GM12878 (cell line): ENCODE results near the gene SOSTDC1. TPM values are rescaled to one million over a fixed set of nuclear protein-coding genes. Genes with fewer than 3 reads are reported as not detected.

Experiments
- ATAC-seq: fragments of 200-7000 bp; cut with Tn5 transposase; 3 replicates; pipeline ENCODE4 v1.9.1; 2020; ENCODE audit warnings: mild to moderate bottlenecking, moderate library complexity
- BruUV-seq: library from RNA; stranded (reverse); fragments of 400-500 nt; replicated peaks from 2 replicates; lab custom pipeline; 2021; lab: Mats Ljungman, UMichigan
- CTCF ChIA-PET: fragments of 300-600 bp; sonication (Branson Sonifier 250); formaldehyde crosslinking; extraction: SDS; loops from one replicate; lab custom pipeline; 2021; ENCODE audit warnings: inconsistent platforms; lab: Yijun Ruan, JAX
- POLR2A ChIA-PET: fragments of 350-600 bp; formaldehyde crosslinking; extraction: SDS; loops from one replicate; lab custom pipeline; 2021; ENCODE audit warnings: inconsistent platforms; lab: Charles Lee
- RAD21 ChIA-PET: fragments of 300-600 bp; sonication (Branson Sonifier 250); formaldehyde crosslinking; loops from one replicate; lab custom pipeline; 2023; ENCODE audit warnings: antibody characterized with exemption; ENCODE audit not compliant: unreplicated experiment; lab: Charles Lee
- SMC1A ChIA-PET: fragments of 300-600 bp; sonication (Branson Sonifier 250); formaldehyde crosslinking; loops from one replicate; lab custom pipeline; 2023; ENCODE audit not compliant: unreplicated experiment, uncharacterized antibody; lab: Charles Lee
- DNase-seq: peaks from one replicate; pipeline ENCODE4 v3.0.0-alpha.2; 2011; ENCODE audit warnings: low read depth, low spot score
- FAIRE-seq: peaks from 3 replicates; lab custom pipeline; 2011; peaks lifted over from hg19 to GRCh38; lab: Jason Lieb, UNC
- H2AFZ ChIP-seq: 2 replicates; pipeline ENCODE4 v1.6.0; 2011; ENCODE audit warnings: low read depth, low read length, control low read depth; ENCODE audit not compliant: control insufficient read depth
- H3K27ac ChIP-seq: 2 replicates; pipeline ENCODE4 v1.5.1; 2011; ENCODE audit warnings: control low read depth; ENCODE audit not compliant: control insufficient read depth, insufficient read depth
- H3K27me3 ChIP-seq, 2 experiments: replicated peaks in 1 of 2; 2 replicates each; pipeline versions ENCODE4 v1.6.0 to v1.6.1; 2011; ENCODE audit warnings: low read length in 1 of 2; ENCODE audit not compliant: control insufficient read depth in 2 of 2, insufficient read depth in 2 of 2
- H3K36me3 ChIP-seq, 2 experiments: 2 replicates each; pipeline ENCODE4 v1.5.1; 2011; ENCODE audit warnings: low read length in 1 of 2; ENCODE audit not compliant: control insufficient read depth in 2 of 2, insufficient read depth in 2 of 2
- H3K4me1 ChIP-seq: 2 replicates; pipeline ENCODE4 v1.6.1; 2011; ENCODE audit warnings: mild to moderate bottlenecking, low read length, moderate library complexity, mixed read lengths; ENCODE audit not compliant: control insufficient read depth, insufficient read depth
- H3K4me2 ChIP-seq: 2 replicates; pipeline ENCODE4 v1.6.0; 2011; ENCODE audit warnings: control low read depth; ENCODE audit not compliant: control insufficient read depth, insufficient read depth
- H3K4me3 ChIP-seq: fragments of 200-600 bp; sonication (generic); 2 replicates; pipeline ENCODE4 v1.5.1; 2016
- H3K79me2 ChIP-seq: 2 replicates; pipeline ENCODE4 v1.6.0; 2011; ENCODE audit warnings: low read length; ENCODE audit not compliant: control insufficient read depth, insufficient read depth
- H3K9ac ChIP-seq: 2 replicates; pipeline ENCODE4 v1.8.0; 2011; ENCODE audit warnings: low read length, control low read depth, mixed read lengths; ENCODE audit not compliant: control insufficient read depth, insufficient read depth
- H3K9me3 ChIP-seq: replicated peaks from 3 replicates; pipeline ENCODE4 v1.5.1; 2011; ENCODE audit warnings: mild to moderate bottlenecking, low read length; ENCODE audit not compliant: control insufficient read depth, insufficient read depth
- H4K20me1 ChIP-seq: 2 replicates; pipeline ENCODE4 v1.6.0; 2011; ENCODE audit not compliant: control insufficient read depth, insufficient read depth
- EZH2 ChIP-seq: IDR thresholded peaks from 2 replicates; pipeline ENCODE4 v1.6.1; 2012; ENCODE audit warnings: low read depth, mild to moderate bottlenecking, control low read depth, inconsistent platforms, low read length, borderline replicate concordance; ENCODE audit not compliant: control insufficient read depth
- FOXM1 ChIP-seq: IDR thresholded peaks from 2 replicates; pipeline ENCODE4 v1.6.1; 2012; ENCODE audit warnings: low read depth, mild to moderate bottlenecking, inconsistent platforms, low read length, moderate library complexity
- HDAC2 ChIP-seq: fragments of 200-600 bp; sonication (generic); IDR thresholded peaks from 2 replicates; pipeline ENCODE4 v1.6.1; 2017
- IRF4 ChIP-seq: IDR thresholded peaks from 2 replicates; pipeline ENCODE4 v1.6.1; 2011; ENCODE audit warnings: low read depth, low read length
- JUNB ChIP-seq: IDR thresholded peaks from 2 replicates; pipeline ENCODE4 v1.6.1; 2016; ENCODE audit warnings: antibody characterized with exemption, mild to moderate bottlenecking
- MTA3 ChIP-seq: IDR thresholded peaks from 2 replicates; pipeline ENCODE4 v1.6.1; 2012; ENCODE audit warnings: low read length, inconsistent platforms, borderline replicate concordance
- NRF1 ChIP-seq: conservative IDR thresholded peaks from 2 replicates; pipeline ENCODE4 v1.6.1; 2011; ENCODE audit warnings: mild to moderate bottlenecking, low read depth, low read length, improper control_type of control experiment
- PRDM15 ChIP-seq: fragments of 450-650 bp; formaldehyde crosslinking; IDR thresholded peaks from 2 replicates; pipeline ENCODE4 v1.4.0; 2020; ENCODE audit warnings: mild to moderate bottlenecking, moderate library complexity
- RUNX3 ChIP-seq: IDR thresholded peaks from 2 replicates; pipeline ENCODE4 v1.6.1; 2012; ENCODE audit warnings: low read length, inconsistent platforms
- WGBS: methylation state at CpG from one replicate; pipeline ENCODE4 v1.1.6; 2016; ENCODE audit warnings: low lambda C conversion rate; ENCODE audit not compliant: insufficient replicate concordance, insufficient coverage; ENCODE audit errors: missing lambda C conversion rate; 5-methylcytosine and 5-hydroxymethylcytosine counted together
- in situ Hi-C: fragments of 300-500 bp; cut with MboI; formaldehyde crosslinking; loops from 9 replicates; pipeline ENCODE4 v1.14.3; 2018; ENCODE audit warnings: mixed read lengths
- intact Hi-C: fragments of 100-400 bp; cut with micrococcal nuclease; formaldehyde crosslinking; loops from one replicate; pipeline ENCODE4 v1.14.2; 2022; ENCODE audit not compliant: unreplicated experiment
- polyA plus RNA-seq, 11 experiments: library from polyadenylated mRNA; depleted of rRNA in 4 of 11; unstranded in 6 of 11; stranded (reverse) in 5 of 11; fragments of >200 nt; fragmentation: Nextera tagmentation in 4 of 11; fragmentation: Illumina TruSeq in 1 of 11; extraction: Ambion mirVana in 4 of 11; extraction: Trizol in 1 of 11; gene quantifications; 1 replicate in 1 of 11; 2 replicates in 10 of 11; pipeline versions ENCODE4 v1.2.1 to v1.2.3, GENCODE V29; 2011 to 2016; ENCODE audit warnings: inconsistent platforms in 2 of 11, missing spikeins in 2 of 11, low read depth in 1 of 11
- total RNA-seq, 4 experiments: library from RNA; depleted of rRNA in 3 of 4; stranded (reverse); fragments of >200 nt in 3 of 4; fragmentation: Illumina TruSeq in 1 of 4; extraction: Trizol in 1 of 4; gene quantifications; 2 replicates each; pipeline versions ENCODE4 v1.2.1 to v1.2.3, GENCODE V29; 2013 to 2021

The SOSTDC1 gene
- total and polyA plus RNA-seq, 10 of the 15 experiments (the other 5 are each of a cell fraction or from before 2014, with no cell fraction given) = not detected

GRCh38 chr7:16504019-16504418 lies 38.5 kb upstream of the SOSTDC1 start:
- POLR2A ChIA-PET = no interaction called here

More at GRCh38 chr7:16504019-16504418, 38.5 kb upstream of the SOSTDC1 start:
- intact Hi-C loops = no loop called here
- ChIA-PET SMC1A (no interaction called here), RAD21 (no interaction called here), CTCF (interaction anchor here (1.0 kb wide), 1 partner anchor 15 kb away, joined by 3 read pairs; no protein-coding TSS in a partner anchor)
- Histone ChIP-seq H2AFZ (no peak overlapping the region), H3K4me1 (no peaks in the 10 kb centered on the region), H3K4me3 (no peak overlapping the region), H4K20me1 (no peaks in the 10 kb centered on the region), H3K79me2 (no peaks in the 10 kb centered on the region), H3K4me2 (no peak overlapping the region), H3K36me3 (no peaks in the 10 kb centered on the region), H3K27ac (no peak overlapping the region), H3K9ac (no peak overlapping the region), H3K9me3 (no peaks in the 10 kb centered on the region), H3K27me3 (no peaks in the 10 kb centered on the region)
- BruUV-seq = no TSS peak
- in situ Hi-C loops = no loop called here
- ATAC-seq (no peak), FAIRE-seq (no peak), DNase-seq (no peak)
- 31% methylated on average over 6 of the region's 6 CpGs for WGBS
- TF ChIP-seq JUNB = no peak
- TF ChIP-seq HDAC2 = no peak
- no peak for TF ChIP-seq IRF4
- TF ChIP-seq EZH2 = no peak
- TF ChIP-seq MTA3 = no peak
- TF ChIP-seq PRDM15 (CRISPR knock-in tag) = no peak
- TF ChIP-seq RUNX3 = no peak
- no peak for TF ChIP-seq FOXM1
- no peak for TF ChIP-seq NRF1
